A549 (cell line): ENCODE measurements around the gene PPM1B. TPM values are rescaled to one million over a fixed set of nuclear protein-coding genes. Genes with fewer than 3 reads are reported as not detected.

Source experiments
- ATAC-seq, 2 experiments: fragments of 200-7000 bp in 1 of 2; fragments of >200 bp in 1 of 2; cut with Nextera tagmentation in 1 of 2; cut with Tn5 transposase in 1 of 2; 3 replicates each; pipeline versions ENCODE4 v1.8.0 to v1.9.1; 2018 to 2020; ENCODE audit warnings: mild to moderate bottlenecking in 1 of 2, moderate library complexity in 1 of 2
- CTCF ChIA-PET: fragments of 300-600 bp; sonication (Branson Sonifier 250); formaldehyde crosslinking; extraction: SDS; loops from one replicate; lab custom pipeline; 2021; ENCODE audit warnings: antibody characterized with exemption, inconsistent platforms; lab: Yijun Ruan, JAX
- POLR2A ChIA-PET: fragments of 350-600 bp; formaldehyde crosslinking; extraction: SDS; loops from one replicate; lab custom pipeline; 2021; ENCODE audit warnings: antibody characterized with exemption, inconsistent platforms; lab: Yijun Ruan, JAX
- DNase-seq, 2 experiments: peaks; one replicate each; pipeline versions ENCODE4 v3.0.0 to v3.0.0-alpha.2; 2011 to 2016; ENCODE audit warnings: low read depth in 1 of 2, low spot score in 1 of 2
- FAIRE-seq: peaks from 2 replicates; lab custom pipeline; 2011; peaks lifted over from hg19 to GRCh38; lab: Jason Lieb, UNC
- H3K27ac ChIP-seq, 2 experiments: fragments of >200 bp; sonication (Bioruptor Twin); formaldehyde crosslinking; 3 replicates each; pipeline ENCODE4 v1.5.1; 2016 to 2017
- H3K4me1 ChIP-seq: fragments of >200 bp; sonication (Bioruptor Twin); formaldehyde crosslinking; 3 replicates; pipeline ENCODE4 v1.6.1; 2016
- H3K4me2 ChIP-seq: fragments of >200 bp; sonication (Bioruptor Twin); formaldehyde crosslinking; 3 replicates; pipeline ENCODE4 v1.6.1; 2016
- H3K4me3 ChIP-seq: fragments of >200 bp; sonication (Bioruptor Twin); formaldehyde crosslinking; 3 replicates; pipeline ENCODE4 v1.5.1; 2016
- H3K9me3 ChIP-seq: fragments of >200 bp; sonication (Bioruptor Twin); formaldehyde crosslinking; 3 replicates; pipeline ENCODE4 v1.6.1; 2016
- CBX2 ChIP-seq: fragments of 200-600 bp; sonication (generic); IDR thresholded peaks from 2 replicates; pipeline ENCODE4 v1.6.1; 2016; ENCODE audit warnings: low read depth, mild to moderate bottlenecking, borderline replicate concordance
- CBX8 ChIP-seq: fragments of 200-600 bp; sonication (generic); IDR thresholded peaks from 2 replicates; pipeline ENCODE4 v1.6.1; 2016
- CEBPB ChIP-seq, 2 experiments: fragments of >200 bp in 1 of 2; sonication (Bioruptor Twin) in 1 of 2; formaldehyde crosslinking in 1 of 2; IDR thresholded peaks; 2 replicates each; pipeline ENCODE4 v1.6.1; 2012 to 2016
- CHD2 ChIP-seq: fragments of 150-350 bp; IDR thresholded peaks from 2 replicates; pipeline ENCODE4 v1.6.1; 2014; ENCODE audit warnings: low read length; ENCODE audit not compliant: partially characterized antibody
- EHMT2 ChIP-seq: fragments of 200-600 bp; sonication (generic); IDR thresholded peaks from 2 replicates; pipeline ENCODE4 v1.6.1; 2016; ENCODE audit warnings: antibody characterized with exemption, low read depth, mild to moderate bottlenecking, moderate library complexity
- ESRRA ChIP-seq: fragments of 150-350 bp; IDR thresholded peaks from 2 replicates; pipeline ENCODE4 v1.6.1; 2014; ENCODE audit warnings: mild to moderate bottlenecking, low read length, borderline replicate concordance
- FOSB ChIP-seq: fragments of 250-450 bp; sonication (Bioruptor Pico); IDR thresholded peaks from 2 replicates; pipeline ENCODE4 v1.5.0; 2020; ENCODE audit warnings: mild to moderate bottlenecking, moderate library complexity
- FOXS1 ChIP-seq: fragments of 250-450 bp; sonication (Bioruptor Pico); IDR thresholded peaks from 2 replicates; pipeline ENCODE4 v1.5.0; 2020; ENCODE audit warnings: mild to moderate bottlenecking, moderate library complexity
- GATA3 ChIP-seq: IDR thresholded peaks from 2 replicates; pipeline ENCODE4 v1.6.1; 2012; ENCODE audit warnings: borderline replicate concordance
- HDAC2 ChIP-seq: fragments of 200-600 bp; sonication (generic); IDR thresholded peaks from 2 replicates; pipeline ENCODE4 v1.6.1; 2016
- HOXB13 ChIP-seq: fragments of 250-450 bp; sonication (Bioruptor Pico); IDR thresholded peaks from 2 replicates; pipeline ENCODE4 v1.5.0; 2020; ENCODE audit warnings: low read depth, mild to moderate bottlenecking, moderate library complexity
- HOXB5 ChIP-seq: fragments of 250-450 bp; sonication (Bioruptor Pico); IDR thresholded peaks from 2 replicates; pipeline ENCODE4 v1.5.0; 2020; ENCODE audit warnings: mild to moderate bottlenecking, moderate library complexity
- MAFK ChIP-seq: fragments of 450-650 bp; IDR thresholded peaks from 2 replicates; pipeline ENCODE4 v1.6.1; 2014; ENCODE audit not compliant: partially characterized antibody
- POLR2A ChIP-seq: IDR thresholded peaks from 2 replicates; pipeline ENCODE4 v1.6.1; 2012; ENCODE audit warnings: mild to moderate bottlenecking, low read length
- RARB ChIP-seq: fragments of 250-450 bp; sonication (Bioruptor Pico); IDR thresholded peaks from 2 replicates; pipeline ENCODE4 v1.8.0; 2021; ENCODE audit warnings: mild to moderate bottlenecking, moderate library complexity
- ZC3H11A ChIP-seq: fragments of 450-650 bp; IDR thresholded peaks from 2 replicates; pipeline ENCODE4 v1.6.1; 2014; ENCODE audit warnings: antibody characterized with exemption, mild to moderate bottlenecking
- ZFP36 ChIP-seq: fragments of 450-650 bp; IDR thresholded peaks from 2 replicates; pipeline ENCODE4 v1.6.1; 2014; ENCODE audit warnings: borderline replicate concordance; ENCODE audit not compliant: partially characterized antibody
- ZSCAN20 ChIP-seq: fragments of 250-450 bp; sonication (Bioruptor Pico); IDR thresholded peaks from 2 replicates; pipeline ENCODE4 v1.8.0; 2022; ENCODE audit warnings: mild to moderate bottlenecking, moderate library complexity
- WGBS: methylation state at CpG from one replicate; pipeline ENCODE4 v1.1.6; 2017; ENCODE audit errors: missing lambda C conversion rate; 5-methylcytosine and 5-hydroxymethylcytosine counted together
- polyA plus RNA-seq, 4 experiments: library from polyadenylated mRNA; depleted of rRNA in 3 of 4; stranded (reverse); fragments of >200 nt; fragmentation: RNase III in 1 of 4; extraction: RNeasy Plus Mini Kit Qiagen cat#74134 plus additional on column Dnase treatment in 1 of 4; gene quantifications; 2 replicates in 3 of 4; 3 replicates in 1 of 4; pipeline ENCODE4 v1.2.3, GENCODE V29; 2011 to 2017
- TF ChIP-seq, protein P1 (sequence below): IDR thresholded peaks from 2 replicates; pipeline ENCODE4 v1.6.1; 2012

PPM1B gene
- polyA plus RNA-seq, 2 of the 4 experiments (the other 2 are of a cell fraction), result 49.0 to 75.1 TPM

- ChIA-PET POLR2A (no interaction called here), CTCF (interaction anchor here (0.6 to 2.0 kb wide), 6 partner anchors 10 to 806 kb away, joined by 3 to 6 read pairs (median 4); no protein-coding TSS in a partner anchor)
- no peak for TF ChIP-seq CBX8
- TF ChIP-seq FOSB (CRISPR knock-in tag), result no peak
- TF ChIP-seq HDAC2, result no peak
- no peak for TF ChIP-seq GATA3
- FAIRE-seq, result no peak
- Histone ChIP-seq H3K9me3 (no peaks in the 10 kb centered on the region), H3K4me3 (no peak overlapping the region), H3K4me2 (no peak overlapping the region), H3K27ac (no peak overlapping the region), H3K4me1 (no peaks in the 10 kb centered on the region)
- peak in 1 of 2 experiments; percentile 24; a peak in 1 of 6 replicates for ATAC-seq
- WGBS, result 62% methylated on average over 3 of the region's 3 CpGs
- no peak for DNase-seq
Measured at GRCh38 chr2:44150473-44150872, 18.2 kb upstream of the PPM1B start.

DNA sequence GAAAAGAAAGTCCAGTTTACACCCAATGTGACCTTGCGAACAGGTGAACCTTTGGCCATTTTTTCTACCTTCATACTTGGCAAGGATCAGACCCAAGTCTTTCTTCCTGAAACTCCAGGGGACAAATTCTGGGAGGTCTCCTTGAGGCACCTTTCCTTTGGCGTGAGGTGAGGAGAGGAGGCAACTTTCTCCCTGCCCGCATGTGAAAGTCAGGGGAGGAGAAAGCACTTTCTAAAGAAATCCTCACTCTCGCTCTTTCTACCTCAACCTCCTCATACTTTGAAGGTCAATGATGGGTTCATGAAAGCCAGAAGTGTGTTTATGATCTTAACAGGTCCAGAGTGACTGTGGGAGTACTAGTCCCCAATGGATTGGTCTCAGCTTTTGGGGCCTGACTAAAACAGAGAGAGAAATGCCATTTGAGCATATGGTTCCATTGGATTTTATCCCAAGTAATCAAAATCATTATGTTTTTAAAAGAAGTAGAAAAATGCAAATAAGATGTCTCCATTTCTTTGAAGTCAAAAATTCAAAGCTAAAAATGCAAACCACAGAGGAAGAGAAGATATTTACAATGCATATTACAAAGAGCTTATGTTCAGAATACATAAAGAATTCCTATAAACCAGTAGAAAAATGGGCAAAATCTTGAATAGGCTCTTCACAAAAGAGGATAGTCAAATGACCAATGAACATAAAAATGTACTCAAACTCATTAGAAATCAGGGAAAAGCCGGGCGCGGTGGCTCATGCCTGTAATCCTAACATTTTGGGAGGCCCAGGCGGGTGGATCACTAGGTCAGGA lies 15.6 kb upstream of the PPM1B start:
- Histone ChIP-seq H3K4me2 (no peak overlapping the region), H3K4me1 (no peaks in the 10 kb centered on the region), H3K9me3 (no peaks in the 10 kb centered on the region), H3K27ac (no peak overlapping the region), H3K4me3 (no peak overlapping the region)
- ChIA-PET CTCF (interaction anchor here (0.7 to 3.7 kb wide), 2 partner anchors 66 to 75 kb away, joined by 3 to 11 read pairs; no protein-coding TSS in a partner anchor), POLR2A (no interaction called here)
- WGBS, result 88% methylated on average over 8 of the region's 8 CpGs
- FAIRE-seq (no peak), ATAC-seq (no peak), DNase-seq (no peak)
- TF ChIP-seq HOXB13 (no peak), FOXS1 (no peak), CBX2 (no peak), ZSCAN20 (CRISPR knock-in tag) (no peak), CHD2 (no peak)
- TF ChIP-seq, protein P1, sequence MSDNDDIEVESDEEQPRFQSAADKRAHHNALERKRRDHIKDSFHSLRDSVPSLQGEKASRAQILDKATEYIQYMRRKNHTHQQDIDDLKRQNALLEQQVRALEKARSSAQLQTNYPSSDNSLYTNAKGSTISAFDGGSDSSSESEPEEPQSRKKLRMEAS, result no peak

DNA sequence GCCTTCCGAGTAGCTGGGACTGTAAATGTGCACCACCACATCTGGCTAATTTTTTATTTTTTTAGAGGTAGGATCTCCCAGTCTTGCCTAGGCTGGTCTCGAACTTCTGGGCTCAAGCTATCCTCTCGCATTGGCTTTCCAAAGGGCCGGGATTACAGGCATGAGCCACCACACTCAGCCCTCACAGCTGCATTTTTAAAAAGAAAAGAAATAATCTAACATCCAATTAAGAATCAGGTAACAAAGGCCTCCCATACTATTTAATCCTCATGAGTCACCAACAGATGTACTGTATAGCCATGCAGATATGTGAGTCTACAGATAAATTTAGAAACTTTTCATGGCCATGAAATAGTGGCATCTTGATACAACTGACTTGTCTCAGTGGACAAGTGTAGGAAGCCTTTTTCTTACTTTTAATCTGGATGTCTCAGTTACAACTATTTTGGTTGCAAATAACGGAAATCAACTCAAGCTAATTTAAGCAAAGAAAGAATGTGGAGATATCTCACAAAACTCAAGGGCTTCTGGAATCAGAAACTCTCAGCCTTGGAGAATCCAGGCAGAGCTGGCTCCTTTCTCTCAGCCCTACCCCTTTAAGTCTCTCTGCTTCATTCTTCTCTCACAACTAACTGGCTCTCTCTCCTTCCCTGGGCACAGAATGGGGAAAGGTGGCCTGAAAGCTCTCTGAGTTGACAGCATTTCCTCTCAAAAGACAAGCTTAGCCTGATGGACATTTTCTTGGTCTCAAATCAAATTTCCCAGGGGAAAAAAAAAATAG lies 12.8 kb upstream of the PPM1B start:
- ATAC-seq, result peak in 1 of 2 experiments; percentile 24; a peak in 1 of 6 replicates
- H3K27ac ChIP-seq, result no peak overlapping the region
- 81% methylated on average over 5 of the region's 5 CpGs for WGBS
- no peak overlapping the region for H3K4me2 ChIP-seq
- ChIA-PET CTCF (interaction anchor here (0.6 to 3.7 kb wide), 4 partner anchors 14 to 313 kb away, joined by 3 to 11 read pairs (median 4); no protein-coding TSS in a partner anchor), POLR2A (interaction anchor here (1.9 kb wide), 1 partner anchor 12 kb away, joined by 6 read pairs; the partner anchor contains the start of gene PPM1B)
- H3K4me1 ChIP-seq, result no peaks in the 10 kb centered on the region
- TF ChIP-seq ESRRA (no peak), ZSCAN20 (CRISPR knock-in tag) (no peak), RARB (CRISPR knock-in tag) (no peak), ZFP36 (no peak), CHD2 (no peak), EHMT2 (no peak), MAFK (no peak), HOXB5 (CRISPR knock-in tag) (no peak), CEBPB (IDR thresholded peaks at IDR 0.05) (no peak), FOSB (CRISPR knock-in tag) (no peak), POLR2A (no peak)
- TF ChIP-seq, protein P1, result no peak
- TF ChIP-seq, all 56 proteins: peak for 0
- FAIRE-seq (no peak), DNase-seq (no peak)
- H3K9me3 ChIP-seq, result no peaks in the 10 kb centered on the region
- H3K4me3 ChIP-seq, result no peak overlapping the region

GRCh38 chr2:44163777-44164176 lies 4.9 kb upstream of the PPM1B start:
- no peak overlapping the region for H3K4me3 ChIP-seq
- no peak for FAIRE-seq
- H3K27ac ChIP-seq, result no peak overlapping the region
- H3K9me3 ChIP-seq, result peaks cover 13% of the 10 kb centered on the region; the same call in 2 of the 3 replicates
- no peak for ATAC-seq
- 0 out of 3 replicates have a peak, but pooled peaks cover 3% of the 10 kb centered on the region for H3K4me1 ChIP-seq
- DNase-seq, result no peak
- CTCF ChIA-PET, result interaction anchor here (0.7 to 1.3 kb wide), 2 partner anchors 20 to 76 kb away, joined by 3 read pairs; no protein-coding TSS in a partner anchor
- no peak overlapping the region for H3K4me2 ChIP-seq
- TF ChIP-seq CBX2 (no peak), ZC3H11A (no peak), FOSB (CRISPR knock-in tag) (no peak)
- TF ChIP-seq, all 56 proteins: peak for 0
- POLR2A ChIA-PET, result no interaction called here
- 67% methylated on average over 2 of the region's 2 CpGs for WGBS
